ENCODE measurements around the gene FZD7. TPM values are rescaled to one million over a fixed set of nuclear protein-coding genes. Genes with fewer than 3 reads are reported as not detected.

The FZD7 gene
- total RNA-seq, 4 donors from 2014 or later: 6.2 to 14.6 (median 13.3) TPM

DNA sequence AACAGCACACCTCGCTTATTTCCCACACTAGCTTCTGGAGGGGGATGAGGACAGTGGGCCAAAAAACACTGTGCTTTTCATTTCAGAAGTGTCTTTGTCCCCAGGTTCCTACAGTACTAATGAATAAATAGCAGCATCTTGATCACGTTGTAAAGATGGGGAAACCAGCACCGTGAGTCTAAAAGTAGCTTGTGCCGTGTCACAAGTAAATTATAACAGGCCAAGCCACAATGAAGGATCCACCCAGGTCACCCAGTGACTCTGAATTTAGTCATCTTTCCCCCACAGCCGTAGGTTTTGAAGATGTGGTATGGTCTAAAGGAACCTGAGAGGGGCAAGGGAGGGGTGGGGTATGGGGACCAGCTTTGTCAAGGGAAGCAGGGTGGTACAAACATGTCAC is 8.8 kb downstream of the FZD7 start:
- TF ChIP-seq POLR2A (IDR thresholded peaks at IDR 0.05) (no peak), CTCF (IDR thresholded peaks at IDR 0.05) (no peak), POLR2AphosphoS5 (IDR thresholded peaks at IDR 0.05) (no peak), EP300 (IDR thresholded peaks at IDR 0.05; ENCODE audit: low read depth) (no peak)
- 82 to 93% methylated on average over 3 to 5 of the region's 5 CpGs for WGBS, 2 donors (ENCODE audit: low coverage in 1 of 2)
- DNase-seq: no peak
- no peaks in the 10 kb centered on the region for H3K9me3 ChIP-seq
- no peak overlapping the region for H3K27ac ChIP-seq
- no peak overlapping the region for H3K4me3 ChIP-seq
- in situ Hi-C loops (cut with MboI; ENCODE audit: low pct_ligation_motif_present in 1 of 4, low pct_unique_long_range_greater_than_20kb in 1 of 4, low sequenced_read_pairs in 3 of 4): no loop called here
- H3K4me1 ChIP-seq: peaks cover 0 to 15% (median 5%) of the 10 kb centered on the region in 4 donors
- no peaks in the 10 kb centered on the region for H3K36me3 ChIP-seq
- peaks cover under 1% of the 10 kb centered on the region for H3K27me3 ChIP-seq
- intact Hi-C loops (cut with DNase I; ENCODE audit: low total_unique reads): no loop called here

- Histone ChIP-seq H3K27ac (no peak overlapping the region), H3K9me3 (no peaks in the 10 kb centered on the region), H3K36me3 (no peaks in the 10 kb centered on the region), H3K27me3 (no peaks in the 10 kb centered on the region), H3K4me3 (no peak overlapping the region), H3K4me1 (peaks cover 0 to 12% (median 5%) of the 10 kb centered on the region in 4 donors)
- WGBS, 2 donors (ENCODE audit: low coverage in 1 of 2): 78 to 80% methylated on average over 4 to 6 of the region's 6 CpGs
- in situ Hi-C loops (cut with MboI; ENCODE audit: low pct_ligation_motif_present in 1 of 4, low pct_unique_long_range_greater_than_20kb in 1 of 4, low sequenced_read_pairs in 3 of 4): no loop called here
- intact Hi-C loops (cut with DNase I; ENCODE audit: low total_unique reads): no loop called here
- no peak for DNase-seq
- TF ChIP-seq POLR2AphosphoS5 (IDR thresholded peaks at IDR 0.05) (no peak), CTCF (IDR thresholded peaks at IDR 0.05) (no peak), POLR2A (IDR thresholded peaks at IDR 0.05) (no peak)
Measured at GRCh38 chr2:202043475-202043874, 9.8 kb downstream of the FZD7 start.

- no peak overlapping the region for H3K4me3 ChIP-seq
- in situ Hi-C loops (cut with MboI; ENCODE audit: low pct_ligation_motif_present in 1 of 4, low pct_unique_long_range_greater_than_20kb in 1 of 4, low sequenced_read_pairs in 3 of 4): no loop called here
- H3K27ac ChIP-seq: no peak overlapping the region
- no peak for TF ChIP-seq POLR2AphosphoS5 (IDR thresholded peaks at IDR 0.05)
- no peak for TF ChIP-seq EP300 (IDR thresholded peaks at IDR 0.05; ENCODE audit: low read depth)
- no peak for TF ChIP-seq POLR2A (IDR thresholded peaks at IDR 0.05)
- no peak for TF ChIP-seq CTCF (IDR thresholded peaks at IDR 0.05)
- no peaks in the 10 kb centered on the region for H3K27me3 ChIP-seq
- intact Hi-C loops (cut with DNase I; ENCODE audit: low total_unique reads): no loop called here
- H3K4me1 ChIP-seq: no peaks in the 10 kb centered on the region
- no peaks in the 10 kb centered on the region for H3K36me3 ChIP-seq
- no peak for DNase-seq
- no peaks in the 10 kb centered on the region for H3K9me3 ChIP-seq
Measured at GRCh38 chr2:202044777-202045176, 11.1 kb downstream of the FZD7 start.

- intact Hi-C loops (cut with DNase I; ENCODE audit: low total_unique reads): no loop called here
Measured at GRCh38 chr2:202046572-202046971, 12.9 kb downstream of the FZD7 start.

GRCh38 chr2:202049092-202049728 is 15.6 kb downstream of the FZD7 start:
- no peak overlapping the region for H3K4me3 ChIP-seq
- no peaks in the 10 kb centered on the region for H3K9me3 ChIP-seq
- H3K27me3 ChIP-seq: no peaks in the 10 kb centered on the region
- no peaks in the 10 kb centered on the region for H3K36me3 ChIP-seq
- H3K4me1 ChIP-seq: no peaks in the 10 kb centered on the region
- no peak for DNase-seq
- intact Hi-C loops (cut with DNase I; ENCODE audit: low total_unique reads): no loop called here
- 98 to 100% methylated on average over 1 to 2 of the region's 2 CpGs for WGBS, 2 donors (ENCODE audit: low coverage in 1 of 2)
- no peak overlapping the region for H3K27ac ChIP-seq
- TF ChIP-seq CTCF (IDR thresholded peaks at IDR 0.05) (no peak), POLR2A (IDR thresholded peaks at IDR 0.05) (no peak), EP300 (IDR thresholded peaks at IDR 0.05; ENCODE audit: low read depth) (no peak), POLR2AphosphoS5 (IDR thresholded peaks at IDR 0.05) (no peak)
- in situ Hi-C loops (cut with MboI; ENCODE audit: low pct_ligation_motif_present in 1 of 4, low pct_unique_long_range_greater_than_20kb in 1 of 4, low sequenced_read_pairs in 3 of 4): no loop called here

More at GRCh38 chr2:202046572-202046971, 12.9 kb downstream of the FZD7 start:
- WGBS, 2 donors (ENCODE audit: low coverage in 1 of 2): 87 to 97% methylated on average over 7 of the region's 7 CpGs
- no peak overlapping the region for H3K27ac ChIP-seq
- TF ChIP-seq POLR2A (IDR thresholded peaks at IDR 0.05): no peak
- no peak for DNase-seq
- H3K36me3 ChIP-seq: no peaks in the 10 kb centered on the region
- no peaks in the 10 kb centered on the region for H3K9me3 ChIP-seq
- in situ Hi-C loops (cut with MboI; ENCODE audit: low pct_ligation_motif_present in 1 of 4, low pct_unique_long_range_greater_than_20kb in 1 of 4, low sequenced_read_pairs in 3 of 4): no loop called here
- H3K4me3 ChIP-seq: no peak overlapping the region
- no peaks in the 10 kb centered on the region for H3K4me1 ChIP-seq
- H3K27me3 ChIP-seq: no peaks in the 10 kb centered on the region
